ENCODE data around the gene ZNF141. TPM values are rescaled to one million over a fixed set of nuclear protein-coding genes. Genes with fewer than 3 reads are reported as not detected.

The ZNF141 gene
- 2.0 to 2.6 TPM (median 2.4 TPM) in 5 replicates for total RNA-seq (2022; extraction: Qiagen RNA extraction)

GRCh38 chr4:337143-337931 lies at the start of gene ZNF141:
TSS of gene ZNF141 (plus strand) at chr4:337814. CDS start at chr4:337984, 170 bp downstream.

GRCh38 chr4:304969-305680 lies 32.5 kb upstream of the ZNF141 start, which contains the start of gene ZNF732:
TSS of gene ZNF732 (minus strand) at chr4:305474. CDS start at chr4:305310, 164 bp downstream.

Other genes starting within 250 kb of the ZNF141 start
- 0.37 to 0.60 TPM (median 0.48 TPM) in 5 replicates for gene ZNF718, start 213.3 kb upstream of the ZNF141 start, total RNA-seq (2022; extraction: Qiagen RNA extraction)
- not detected in 5 replicates for gene ZNF732, start 32.3 kb upstream of the ZNF141 start, total RNA-seq (2022; extraction: Qiagen RNA extraction)
- gene ZNF721, start 161.3 kb downstream of the ZNF141 start, total RNA-seq (2022; extraction: Qiagen RNA extraction): 12.2 to 20.8 TPM (median 13.2 TPM) in 5 replicates
- 22.9 to 27.2 TPM (median 24.4 TPM) in 5 replicates for gene PIGG, start 161.4 kb downstream of the ZNF141 start, total RNA-seq (2022; extraction: Qiagen RNA extraction)
- not detected in 5 replicates for gene TMEM271, start 238.5 kb downstream of the ZNF141 start, total RNA-seq (2022; extraction: Qiagen RNA extraction)